ENCODE data around the gene FAM180A. TPM values are rescaled to one million over a fixed set of nuclear protein-coding genes. Genes with fewer than 3 reads are reported as not detected.

FAM180A gene
- total RNA-seq, 1 experiment from 2014 or later: not detected

DNA sequence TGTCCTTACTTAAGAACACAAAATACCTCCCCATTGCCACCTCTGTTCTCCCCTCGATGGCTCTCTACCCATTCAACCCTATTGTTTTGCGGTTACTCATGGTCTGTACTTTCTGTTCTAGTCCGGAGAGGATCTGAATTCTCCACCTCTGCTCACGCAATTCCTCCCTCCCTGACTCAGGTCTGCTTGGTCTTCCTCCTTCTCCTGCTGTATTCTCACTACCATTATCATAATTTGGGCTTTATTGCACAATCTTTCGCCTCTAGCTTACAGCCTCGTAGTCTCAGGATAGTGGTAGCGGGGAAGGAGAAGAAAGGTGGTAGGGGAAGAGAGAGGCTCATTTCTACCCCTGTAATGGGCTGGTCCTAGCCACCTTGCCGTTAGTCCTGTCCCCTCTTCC is 35.4 kb upstream of the FAM180A start:
- no peak overlapping the region for H3K4me3 ChIP-seq (ENCODE audit: low read length)
- no peaks in the 10 kb centered on the region for H3K79me2 ChIP-seq (ENCODE audit: low read length)
- H3K9me2 ChIP-seq (replicated peaks; ENCODE audit: low read length): no peaks in the 10 kb centered on the region
- no peak for DNase-seq
- H3K27ac ChIP-seq (ENCODE audit: low read length): no peak overlapping the region
- ATAC-seq: no peak
- no peak overlapping the region for H3K9ac ChIP-seq (ENCODE audit: low read length)
- POLR2A ChIA-PET (ENCODE audit: unreplicated experiment): no interaction called here
- no peaks in the 10 kb centered on the region for H3K27me3 ChIP-seq (ENCODE audit: low read length)
- H3K4me1 ChIP-seq (ENCODE audit: insufficient read depth, low read length): no peaks in the 10 kb centered on the region
- H4K20me1 ChIP-seq (ENCODE audit: low read length): no peaks in the 10 kb centered on the region
- intact Hi-C loops (cut with micrococcal nuclease): no loop called here
- no peaks in the 10 kb centered on the region for H3K9me3 ChIP-seq (ENCODE audit: low read length)
- no TSS peak for BruUV-seq (replicated peaks)
- no peaks in the 10 kb centered on the region for H3F3A ChIP-seq (ENCODE audit: low read length, unreplicated experiment)
- H3K36me3 ChIP-seq (ENCODE audit: low read depth, low read length): no peaks in the 10 kb centered on the region
- H3K4me2 ChIP-seq (ENCODE audit: low read length): no peak overlapping the region
- CTCF ChIA-PET: no interaction called here
- TF ChIP-seq EZH2phosphoT487 (IDR thresholded peaks at IDR 0.05; ENCODE audit: borderline replicate concordance, low read length) (no peak), EZH2 (IDR thresholded peaks at IDR 0.05; ENCODE audit: low read length, unreplicated experiment) (no peak)
- TF ChIP-seq, protein P1, sequence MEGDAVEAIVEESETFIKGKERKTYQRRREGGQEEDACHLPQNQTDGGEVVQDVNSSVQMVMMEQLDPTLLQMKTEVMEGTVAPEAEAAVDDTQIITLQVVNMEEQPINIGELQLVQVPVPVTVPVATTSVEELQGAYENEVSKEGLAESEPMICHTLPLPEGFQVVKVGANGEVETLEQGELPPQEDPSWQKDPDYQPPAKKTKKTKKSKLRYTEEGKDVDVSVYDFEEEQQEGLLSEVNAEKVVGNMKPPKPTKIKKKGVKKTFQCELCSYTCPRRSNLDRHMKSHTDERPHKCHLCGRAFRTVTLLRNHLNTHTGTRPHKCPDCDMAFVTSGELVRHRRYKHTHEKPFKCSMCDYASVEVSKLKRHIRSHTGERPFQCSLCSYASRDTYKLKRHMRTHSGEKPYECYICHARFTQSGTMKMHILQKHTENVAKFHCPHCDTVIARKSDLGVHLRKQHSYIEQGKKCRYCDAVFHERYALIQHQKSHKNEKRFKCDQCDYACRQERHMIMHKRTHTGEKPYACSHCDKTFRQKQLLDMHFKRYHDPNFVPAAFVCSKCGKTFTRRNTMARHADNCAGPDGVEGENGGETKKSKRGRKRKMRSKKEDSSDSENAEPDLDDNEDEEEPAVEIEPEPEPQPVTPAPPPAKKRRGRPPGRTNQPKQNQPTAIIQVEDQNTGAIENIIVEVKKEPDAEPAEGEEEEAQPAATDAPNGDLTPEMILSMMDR (conservative IDR thresholded peaks at IDR 0.05; ENCODE audit: low read depth, low read length): no peak
- H2AFZ ChIP-seq (ENCODE audit: low read length): no peak overlapping the region

- no peaks in the 10 kb centered on the region for H4K20me1 ChIP-seq (ENCODE audit: low read length)
- no peak overlapping the region for H3K9ac ChIP-seq (ENCODE audit: low read length)
- no peaks in the 10 kb centered on the region for H3K4me1 ChIP-seq (ENCODE audit: insufficient read depth, low read length)
- H3K36me3 ChIP-seq (ENCODE audit: low read depth, low read length): no peaks in the 10 kb centered on the region
- no peak overlapping the region for H2AFZ ChIP-seq (ENCODE audit: low read length)
- H3K9me3 ChIP-seq (ENCODE audit: low read length): no peaks in the 10 kb centered on the region
- BruUV-seq (replicated peaks): no TSS peak
- H3K4me3 ChIP-seq (ENCODE audit: low read length): no peak overlapping the region
- no peaks in the 10 kb centered on the region for H3K27me3 ChIP-seq (ENCODE audit: low read length)
- no peaks in the 10 kb centered on the region for H3K9me2 ChIP-seq (replicated peaks; ENCODE audit: low read length)
- H3K79me2 ChIP-seq (ENCODE audit: low read length): no peaks in the 10 kb centered on the region
- ChIA-PET POLR2A (ENCODE audit: unreplicated experiment) (no interaction called here), CTCF (no interaction called here)
- no peaks in the 10 kb centered on the region for H3F3A ChIP-seq (ENCODE audit: low read length, unreplicated experiment)
- ATAC-seq (no peak), DNase-seq (no peak)
- no peak overlapping the region for H3K4me2 ChIP-seq (ENCODE audit: low read length)
- intact Hi-C loops (cut with micrococcal nuclease): no loop called here
- no peak for TF ChIP-seq EZH2phosphoT487 (IDR thresholded peaks at IDR 0.05; ENCODE audit: borderline replicate concordance, low read length)
- TF ChIP-seq, protein P1 (conservative IDR thresholded peaks at IDR 0.05; ENCODE audit: low read depth, low read length): no peak
- no peak for TF ChIP-seq EZH2 (IDR thresholded peaks at IDR 0.05; ENCODE audit: low read length, unreplicated experiment)
- H3K27ac ChIP-seq (ENCODE audit: low read length): no peak overlapping the region
These were observed 34.2 kb upstream of the FAM180A start for GRCh38 chr7:135782801-135783200.

GRCh38 chr7:135782377-135782776 is 33.8 kb upstream of the FAM180A start:
- no peak overlapping the region for H3K9ac ChIP-seq (ENCODE audit: low read length)
- no peaks in the 10 kb centered on the region for H3F3A ChIP-seq (ENCODE audit: low read length, unreplicated experiment)
- CTCF ChIA-PET: no interaction called here
- TF ChIP-seq EZH2 (IDR thresholded peaks at IDR 0.05; ENCODE audit: low read length, unreplicated experiment) (no peak), EZH2phosphoT487 (IDR thresholded peaks at IDR 0.05; ENCODE audit: borderline replicate concordance, low read length) (no peak)
- TF ChIP-seq, protein P1 (conservative IDR thresholded peaks at IDR 0.05; ENCODE audit: low read depth, low read length): no peak
- H3K27me3 ChIP-seq (ENCODE audit: low read length): no peaks in the 10 kb centered on the region
- POLR2A ChIA-PET (ENCODE audit: unreplicated experiment): no interaction called here
- DNase-seq: no peak
- H3K9me2 ChIP-seq (replicated peaks; ENCODE audit: low read length): no peaks in the 10 kb centered on the region
- H3K4me2 ChIP-seq (ENCODE audit: low read length): no peak overlapping the region
- intact Hi-C loops (cut with micrococcal nuclease): no loop called here
- H3K4me1 ChIP-seq (ENCODE audit: insufficient read depth, low read length): no peaks in the 10 kb centered on the region
- H3K79me2 ChIP-seq (ENCODE audit: low read length): no peaks in the 10 kb centered on the region
- H3K27ac ChIP-seq (ENCODE audit: low read length): no peak overlapping the region
- no peak overlapping the region for H2AFZ ChIP-seq (ENCODE audit: low read length)
- no peak overlapping the region for H3K4me3 ChIP-seq (ENCODE audit: low read length)
- H4K20me1 ChIP-seq (ENCODE audit: low read length): no peaks in the 10 kb centered on the region
- H3K36me3 ChIP-seq (ENCODE audit: low read depth, low read length): no peaks in the 10 kb centered on the region
- no TSS peak for BruUV-seq (replicated peaks)
- no peaks in the 10 kb centered on the region for H3K9me3 ChIP-seq (ENCODE audit: low read length)
- ATAC-seq: no peak

Data from PC-3 (cell line).